Measurements from ENCODE around the gene RNASEL. TPM values are rescaled to one million over a fixed set of nuclear protein-coding genes. Genes with fewer than 3 reads are reported as not detected.

Gene RNASEL
- total RNA-seq, 4 donors from 2014 or later, result 6.5 to 14.5 (median 10.6) TPM

DNA sequence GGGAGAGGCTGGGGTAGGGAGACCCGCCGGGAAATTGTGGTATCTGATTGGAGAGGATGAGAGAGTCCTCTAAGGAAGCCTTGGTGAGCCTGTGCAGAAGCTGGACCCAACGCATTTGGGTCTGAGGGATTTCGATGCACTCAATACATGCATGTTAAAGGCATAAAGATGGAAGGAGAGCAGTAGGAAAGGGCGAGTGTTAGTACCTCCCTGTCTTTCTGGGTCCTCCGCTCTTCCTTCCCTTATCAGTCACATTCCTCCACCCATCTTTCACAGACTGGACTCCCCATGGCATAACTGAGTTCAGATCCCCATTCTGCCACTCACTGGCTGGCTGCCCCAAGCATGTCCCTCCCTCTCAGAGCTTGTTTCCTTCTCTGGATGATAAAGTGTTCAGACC, 7.9 kb upstream of the RNASEL start:
- Histone ChIP-seq H3K36me3 (peaks cover 0 to 22% of the 10 kb centered on the region in 2 donors), H3K27me3 (no peaks in the 10 kb centered on the region), H3K4me1 (peaks cover 0 to 18% (median 10%) of the 10 kb centered on the region in 3 donors), H3K9me3 (no peaks in the 10 kb centered on the region), H3K4me3 (no peak overlapping the region), H3K27ac (no peak overlapping the region)
- no peak for ATAC-seq
- TF ChIP-seq POLR2A (IDR thresholded peaks at IDR 0.05) (no peak), EP300 (IDR thresholded peaks at IDR 0.05) (no peak), POLR2AphosphoS5 (IDR thresholded peaks at IDR 0.05) (no peak), CTCF (IDR thresholded peaks at IDR 0.05) (no peak)
- WGBS, 2 donors (ENCODE audit: low coverage in 1 of 2), result 84 to 93% methylated on average over 4 to 6 of the region's 6 CpGs

- TF ChIP-seq POLR2AphosphoS5 (IDR thresholded peaks at IDR 0.05), result peak; percentile 87
- TF ChIP-seq CTCF (IDR thresholded peaks at IDR 0.05), result peak; percentile 69 to 88 (median 84)
- no peak for TF ChIP-seq POLR2A (IDR thresholded peaks at IDR 0.05)
- TF ChIP-seq EP300 (IDR thresholded peaks at IDR 0.05), result no peak
- H3K9me3 ChIP-seq, result no peaks in the 10 kb centered on the region
- no peak overlapping the region for H3K4me3 ChIP-seq
- H3K27ac ChIP-seq, result peak overlapping the region in 1 of 4 donors; percentile 5
- 29 to 39% methylated on average over 4 of the region's 4 CpGs for WGBS, 2 donors (ENCODE audit: low coverage in 1 of 2)
- peaks cover 0 to 19% of the 10 kb centered on the region in 2 donors for H3K36me3 ChIP-seq
- peaks cover 0 to 8% (median 1%) of the 10 kb centered on the region in 3 donors for H3K4me1 ChIP-seq
- ATAC-seq, result peak; percentile 74
- H3K27me3 ChIP-seq, result no peaks in the 10 kb centered on the region
These were observed 6.7 kb upstream of the RNASEL start for GRCh38 chr1:182595641-182596240.

- peaks cover 0 to 23% (median 6%) of the 10 kb centered on the region in 3 donors for H3K4me1 ChIP-seq
- no peaks in the 10 kb centered on the region for H3K27me3 ChIP-seq
- no peak overlapping the region for H3K4me3 ChIP-seq
- 88 to 94% methylated on average over 4 to 5 of the region's 5 CpGs for WGBS, 2 donors (ENCODE audit: low coverage in 1 of 2)
- no peak for TF ChIP-seq POLR2AphosphoS5 (IDR thresholded peaks at IDR 0.05)
- no peak for TF ChIP-seq EP300 (IDR thresholded peaks at IDR 0.05)
- TF ChIP-seq POLR2A (IDR thresholded peaks at IDR 0.05), result no peak
- TF ChIP-seq CTCF (IDR thresholded peaks at IDR 0.05), result no peak
- no peak for ATAC-seq
- no peaks in the 10 kb centered on the region for H3K9me3 ChIP-seq
- peaks cover 0 to 6% of the 10 kb centered on the region in 2 donors for H3K36me3 ChIP-seq
- H3K27ac ChIP-seq, result peak overlapping the region in 3 of 4 donors; percentile 90 to 93 (median 91)
These were observed 875 bp upstream of the RNASEL start for GRCh38 chr1:182589931-182590330.

- Histone ChIP-seq H3K9me3 (no peaks in the 10 kb centered on the region), H3K4me1 (peaks cover 0 to 27% (median 9%) of the 10 kb centered on the region in 3 donors), H3K27ac (peak overlapping the region in 3 of 4 donors; percentile 90 to 93 (median 91)), H3K27me3 (no peaks in the 10 kb centered on the region), H3K4me3 (peak overlapping the region in 1 of 2 donors; percentile 76), H3K36me3 (peaks cover 0 to 6% of the 10 kb centered on the region in 2 donors)
- no peak for ATAC-seq
- no CpG with 5 or more reads among the region's 3 CpGs for WGBS, 2 donors (ENCODE audit: low coverage in 1 of 2)
- no peak for TF ChIP-seq POLR2A (IDR thresholded peaks at IDR 0.05)
- no peak for TF ChIP-seq EP300 (IDR thresholded peaks at IDR 0.05)
- no peak for TF ChIP-seq CTCF (IDR thresholded peaks at IDR 0.05)
- no peak for TF ChIP-seq POLR2AphosphoS5 (IDR thresholded peaks at IDR 0.05)
These were observed 464 bp upstream of the RNASEL start for GRCh38 chr1:182589520-182589919.

Data from gastroesophageal sphincter (tissue), 4 donors.